HEK293 (cell line): Measurements from ENCODE around the gene TBXA2R.

ENCODE experiments used
- CTCF ChIA-PET: fragments of 350-600 bp; formaldehyde crosslinking; extraction: SDS; loops from one replicate; lab custom pipeline; 2021; ENCODE audit warnings: antibody characterized with exemption; lab: Yijun Ruan, JAX
- POLR2A ChIA-PET: fragments of 300-600 bp; formaldehyde crosslinking; extraction: SDS; loops from one replicate; lab custom pipeline; 2020; ENCODE audit warnings: antibody characterized with exemption, inconsistent platforms; lab: Yijun Ruan, JAX
- H3K27ac ChIP-seq: fragments of 200-500 bp; sonication (Bioruptor generic); 2 replicates; pipeline ENCODE4 v1.5.1; 2014; ENCODE audit warnings: low read depth, low read length, control low read depth, inconsistent platforms; ENCODE audit errors: extremely low read depth
- H3K36me3 ChIP-seq, 2 experiments: fragments of 200-500 bp in 1 of 2; sonication (Bioruptor generic) in 1 of 2; 1 replicate in 1 of 2; 2 replicates in 1 of 2; pipeline ENCODE4 v1.5.1; 2014 to 2017; ENCODE audit warnings: inconsistent platforms in 2 of 2, low read length in 2 of 2; ENCODE audit not compliant: control insufficient read depth in 2 of 2, insufficient read depth in 1 of 2
- H3K4me1 ChIP-seq: fragments of 200-500 bp; sonication (Bioruptor generic); 2 replicates; pipeline ENCODE4 v1.5.1; 2014; ENCODE audit warnings: mild to moderate bottlenecking, low read length, inconsistent platforms; ENCODE audit not compliant: control insufficient read depth, insufficient read depth
- H3K4me3 ChIP-seq: 2 replicates; pipeline ENCODE4 v1.5.1; 2011; ENCODE audit warnings: low read depth, mild to moderate bottlenecking, control low read depth, low read length, moderate library complexity
- H3K9me3 ChIP-seq: fragments of 200-500 bp; sonication (Bioruptor generic); 2 replicates; pipeline ENCODE4 v1.5.1; 2014; ENCODE audit warnings: low read depth, low read length, inconsistent platforms; ENCODE audit not compliant: control insufficient read depth, insufficient read depth
- BCL11B ChIP-seq: fragments of 450-650 bp; formaldehyde crosslinking; IDR thresholded peaks from 2 replicates; pipeline ENCODE4 v1.5.1; 2016; ENCODE audit warnings: low read depth, missing biosample characterization, missing genetic modification characterization
- HOXC10 ChIP-seq: sonication (generic); formaldehyde crosslinking; IDR thresholded peaks from 2 replicates; pipeline ENCODE4 v1.8.1; 2023; ENCODE audit warnings: mild to moderate bottlenecking, missing genetic modification reagents
- KLF16 ChIP-seq: fragments of 450-650 bp; formaldehyde crosslinking; IDR thresholded peaks from 2 replicates; pipeline ENCODE4 v1.5.1; 2017; ENCODE audit warnings: missing biosample characterization, missing genetic modification characterization
- PRDM4 ChIP-seq: fragments of 450-650 bp; formaldehyde crosslinking; IDR thresholded peaks from 2 replicates; pipeline ENCODE4 v1.5.1; 2017; ENCODE audit warnings: missing biosample characterization, missing genetic modification characterization
- SP7 ChIP-seq: fragments of 450-650 bp; formaldehyde crosslinking; IDR thresholded peaks from 2 replicates; pipeline ENCODE4 v1.5.1; 2016; ENCODE audit warnings: missing biosample characterization, missing genetic modification characterization
- ZBTB26 ChIP-seq: fragments of 450-650 bp; formaldehyde crosslinking; optimal IDR thresholded peaks from 2 replicates; pipeline ENCODE3; 2016; ENCODE audit warnings: missing biosample characterization, mild to moderate bottlenecking, missing genetic modification characterization
- ZBTB44 ChIP-seq: fragments of 450-650 bp; IDR thresholded peaks from 2 replicates; pipeline ENCODE4 v1.5.1; 2018; ENCODE audit warnings: missing biosample characterization, mild to moderate bottlenecking, missing genetic modification characterization
- ZEB2 ChIP-seq: fragments of 450-650 bp; formaldehyde crosslinking; IDR thresholded peaks from 2 replicates; pipeline ENCODE4 v1.5.1; 2016; ENCODE audit warnings: missing biosample characterization, missing genetic modification characterization
- ZFP3 ChIP-seq: fragments of 450-650 bp; formaldehyde crosslinking; IDR thresholded peaks from 2 replicates; pipeline ENCODE4 v1.5.1; 2016; ENCODE audit warnings: low read depth, missing biosample characterization, missing genetic modification characterization
- ZNF10 ChIP-seq: fragments of 450-650 bp; formaldehyde crosslinking; IDR thresholded peaks from 2 replicates; pipeline ENCODE4 v1.5.1; 2017; ENCODE audit warnings: missing biosample characterization, missing genetic modification characterization
- ZNF169 ChIP-seq: fragments of 450-650 bp; formaldehyde crosslinking; IDR thresholded peaks from 2 replicates; pipeline ENCODE4 v1.5.1; 2016; ENCODE audit warnings: missing biosample characterization, missing genetic modification characterization
- ZNF175 ChIP-seq: fragments of 450-650 bp; formaldehyde crosslinking; IDR thresholded peaks from 2 replicates; pipeline ENCODE4 v1.5.1; 2016; ENCODE audit warnings: missing biosample characterization, missing genetic modification characterization
- ZNF18 ChIP-seq: fragments of 450-650 bp; formaldehyde crosslinking; IDR thresholded peaks from 2 replicates; pipeline ENCODE4 v1.5.1; 2016; ENCODE audit warnings: missing biosample characterization, missing genetic modification characterization
- ZNF2 ChIP-seq: fragments of 450-650 bp; formaldehyde crosslinking; IDR thresholded peaks from 2 replicates; pipeline ENCODE4 v1.5.1; 2016; ENCODE audit warnings: missing biosample characterization, missing genetic modification characterization
- ZNF248 ChIP-seq: fragments of 450-650 bp; formaldehyde crosslinking; IDR thresholded peaks from 2 replicates; pipeline ENCODE4 v1.5.1; 2017; ENCODE audit warnings: missing biosample characterization, missing genetic modification characterization
- ZNF341 ChIP-seq: fragments of 450-650 bp; formaldehyde crosslinking; IDR thresholded peaks from 2 replicates; pipeline ENCODE4; 2016; ENCODE audit warnings: low read depth, missing biosample characterization, missing genetic modification characterization
- ZNF426 ChIP-seq: fragments of 450-650 bp; formaldehyde crosslinking; IDR thresholded peaks from 2 replicates; pipeline ENCODE4 v1.5.1; 2017; ENCODE audit warnings: missing biosample characterization, missing genetic modification characterization, mild to moderate bottlenecking, inconsistent platforms, moderate library complexity
- ZNF600 ChIP-seq: fragments of 450-650 bp; formaldehyde crosslinking; IDR thresholded peaks from 2 replicates; pipeline ENCODE4 v1.5.1; 2016; ENCODE audit warnings: missing biosample characterization, missing genetic modification characterization
- ZNF692 ChIP-seq: fragments of 450-650 bp; formaldehyde crosslinking; IDR thresholded peaks from 2 replicates; pipeline ENCODE4 v1.5.1; 2016; ENCODE audit warnings: missing biosample characterization, missing genetic modification characterization
- ZNF701 ChIP-seq: fragments of 450-650 bp; formaldehyde crosslinking; IDR thresholded peaks from 2 replicates; pipeline ENCODE4 v1.5.1; 2016; ENCODE audit warnings: missing biosample characterization, missing genetic modification characterization
- ZNF837 ChIP-seq: fragments of 450-650 bp; formaldehyde crosslinking; IDR thresholded peaks from 2 replicates; pipeline ENCODE4 v1.5.1; 2016; ENCODE audit warnings: missing biosample characterization, missing genetic modification characterization
- ZNF843 ChIP-seq: fragments of 450-650 bp; formaldehyde crosslinking; IDR thresholded peaks from 2 replicates; pipeline ENCODE4 v1.5.1; 2016; ENCODE audit warnings: missing biosample characterization, missing genetic modification characterization
- ZSCAN23 ChIP-seq: fragments of 450-650 bp; formaldehyde crosslinking; IDR thresholded peaks from 2 replicates; pipeline ENCODE4 v1.5.1; 2016; ENCODE audit warnings: missing biosample characterization, missing genetic modification characterization

Gene TBXA2R

GRCh38 chr19:3573858-3574637 lies 32.6 kb downstream of the TBXA2R start (continued):
- TF ChIP-seq HOXC10 (CRISPR knock-in tag) (no peak), ZBTB26 (tag by site-specific recombination) (no peak), ZBTB44 (tag by site-specific recombination) (no peak), ZNF701 (tag by site-specific recombination) (no peak), ZNF692 (tag by site-specific recombination) (peak; percentile 91), BCL11B (no peak), ZNF10 (no peak)

- ChIA-PET POLR2A (interaction anchor here (0.6 to 1.4 kb wide), 7 partner anchors 12 to 73 kb away, joined by 3 to 13 read pairs (median 4); partner anchors contain the start of genes DOHH, GIPC3 and MFSD12), CTCF (interaction anchor here (0.6 to 1.4 kb wide), 6 partner anchors 13 to 504 kb away, joined by 3 to 5 read pairs (median 4); no protein-coding TSS in a partner anchor)
- Histone ChIP-seq H3K9me3 (no peaks in the 10 kb centered on the region), H3K4me1 (no peaks in the 10 kb centered on the region), H3K27ac (peak overlapping the region; percentile 77), H3K36me3 (peaks cover 9 to 19% of the 10 kb centered on the region in 2 experiments; a peak in 2 of 3 replicates), H3K4me3 (peak overlapping the region; percentile 84)
- TF ChIP-seq ZNF341 = peak; percentile 68
- peak; percentile 78 for TF ChIP-seq ZNF600 (tag by site-specific recombination)
- TF ChIP-seq PRDM4 (tag by site-specific recombination) = 0 out of 2 replicates have a peak, but pooled peaks have one; percentile 11
- no peak for TF ChIP-seq ZNF175 (tag by site-specific recombination)
- TF ChIP-seq ZBTB26 (tag by site-specific recombination) = peak; percentile 72
- 0 out of 2 replicates have a peak, but pooled peaks have one; percentile 26 for TF ChIP-seq ZNF2 (tag by site-specific recombination)
- peak; percentile 57; the same call in 1 of the 2 replicates for TF ChIP-seq ZNF169 (tag by site-specific recombination)
- TF ChIP-seq ZNF426 (tag by site-specific recombination) = no peak
- TF ChIP-seq ZFP3 (tag by site-specific recombination) = no peak
- no peak for TF ChIP-seq ZNF248 (tag by site-specific recombination)
- TF ChIP-seq ZNF837 (tag by site-specific recombination) = 0 out of 2 replicates have a peak, but pooled peaks have one; percentile 6
- TF ChIP-seq ZSCAN23 = no peak
- no peak for TF ChIP-seq HOXC10 (CRISPR knock-in tag)
- peak; percentile 49 for TF ChIP-seq ZEB2
- 0 out of 2 replicates have a peak, but pooled peaks have one; percentile 26 for TF ChIP-seq SP7 (tag by site-specific recombination)
- peak; percentile 22; the same call in 1 of the 2 replicates for TF ChIP-seq ZNF18 (tag by site-specific recombination)
- TF ChIP-seq KLF16 (tag by site-specific recombination) = peak; percentile 8; the same call in 1 of the 2 replicates
- peak; percentile 11; the same call in 1 of the 2 replicates for TF ChIP-seq ZNF843
Observed at GRCh38 chr19:3573162-3573857, 33.4 kb downstream of the TBXA2R start.
